Activated CD8-positive, alpha-beta memory T cell treated with anti-CD3 and anti-CD28 coated beads for 36 hours (primary cell): ENCODE results near the gene DRAP1. TPM values are rescaled to one million over a fixed set of nuclear protein-coding genes. Genes with fewer than 3 reads are reported as not detected.

Experiments used
- CTCF ChIA-PET: fragments of 350-600 bp; sonication (Branson Sonifier 250); formaldehyde crosslinking; loops from one replicate; lab custom pipeline; 2021; ENCODE audit warnings: antibody characterized with exemption; lab: Charles Lee
- POLR2A ChIA-PET: fragments of 350-600 bp; sonication (Branson Sonifier 250); formaldehyde crosslinking; loops from one replicate; lab custom pipeline; 2021; ENCODE audit warnings: antibody characterized with exemption; lab: Charles Lee
- total RNA-seq, 2 experiments: library from RNA; stranded (reverse); gene quantifications; one replicate each; pipeline ENCODE4 v1.2.3, GENCODE V29; 2021

Gene DRAP1
- total RNA-seq, 2 experiments from 2014 or later, result 99.6 to 102 TPM

DNA sequence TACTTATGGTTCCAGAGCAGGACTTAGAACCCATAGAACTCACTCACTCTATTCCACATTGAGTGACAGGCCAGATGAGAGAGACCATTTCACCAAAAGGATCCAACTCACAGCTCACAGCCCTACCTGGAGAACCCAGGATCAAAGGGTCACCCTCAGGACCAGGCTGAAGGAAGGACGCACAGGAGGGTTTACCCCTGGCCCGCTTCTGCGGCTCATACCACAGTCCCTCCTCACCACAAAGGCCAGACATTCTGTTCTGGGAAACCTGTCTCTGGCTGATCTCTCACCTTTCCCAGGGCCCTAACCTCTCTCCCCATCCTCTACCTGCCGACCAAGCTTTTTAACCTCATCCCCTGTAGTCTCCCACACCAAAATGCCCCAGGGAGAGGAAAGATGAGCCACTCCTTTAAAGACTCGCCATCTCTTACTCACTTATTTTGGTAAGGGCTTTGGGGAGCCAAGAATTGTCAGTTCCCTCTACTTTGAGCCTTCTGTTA, 23.7 kb upstream of the DRAP1 start:
- CTCF ChIA-PET, result interaction anchor here (1.0 to 8.1 kb wide), 2 partner anchors 8 to 91 kb away, joined by 3 to 95 read pairs; partner anchors contain the start of genes CCDC85B and FIBP
- POLR2A ChIA-PET, result no interaction called here

- POLR2A ChIA-PET, result no interaction called here
- CTCF ChIA-PET, result interaction anchor here (1.0 to 8.1 kb wide), 3 partner anchors 9 to 93 kb away, joined by 3 to 95 read pairs (median 3); partner anchors contain the start of genes CCDC85B and FIBP
Observed at GRCh38 chr11:65896034-65896999, 22.9 kb upstream of the DRAP1 start.

DNA sequence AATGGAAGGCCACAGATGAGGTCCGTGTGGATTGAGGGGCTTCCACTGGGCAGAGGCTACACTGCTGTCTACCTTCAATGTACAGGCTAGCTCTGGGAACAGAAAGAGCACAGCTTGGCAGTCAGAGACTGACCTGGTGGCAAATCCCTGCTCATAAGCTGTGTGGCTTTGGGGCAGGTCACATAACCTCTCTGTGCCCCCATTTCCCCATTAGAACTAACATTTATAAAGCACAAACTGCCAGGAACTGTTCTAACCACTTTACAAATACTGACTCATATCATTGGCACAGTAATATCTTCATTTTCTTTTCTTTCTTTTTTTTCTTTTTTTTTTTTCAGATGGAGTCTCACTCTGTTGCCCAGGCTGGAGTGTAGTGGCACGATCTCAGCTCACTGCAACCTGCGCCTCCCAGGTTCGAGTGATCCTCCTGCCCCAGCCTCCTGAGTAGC, 22.2 kb upstream of the DRAP1 start:
- CTCF ChIA-PET, result interaction anchor here (1.0 to 8.1 kb wide), 3 partner anchors 9 to 92 kb away, joined by 3 to 95 read pairs (median 7); partner anchors contain the start of genes CCDC85B, FIBP and MUS81
- POLR2A ChIA-PET, result no interaction called here

DNA sequence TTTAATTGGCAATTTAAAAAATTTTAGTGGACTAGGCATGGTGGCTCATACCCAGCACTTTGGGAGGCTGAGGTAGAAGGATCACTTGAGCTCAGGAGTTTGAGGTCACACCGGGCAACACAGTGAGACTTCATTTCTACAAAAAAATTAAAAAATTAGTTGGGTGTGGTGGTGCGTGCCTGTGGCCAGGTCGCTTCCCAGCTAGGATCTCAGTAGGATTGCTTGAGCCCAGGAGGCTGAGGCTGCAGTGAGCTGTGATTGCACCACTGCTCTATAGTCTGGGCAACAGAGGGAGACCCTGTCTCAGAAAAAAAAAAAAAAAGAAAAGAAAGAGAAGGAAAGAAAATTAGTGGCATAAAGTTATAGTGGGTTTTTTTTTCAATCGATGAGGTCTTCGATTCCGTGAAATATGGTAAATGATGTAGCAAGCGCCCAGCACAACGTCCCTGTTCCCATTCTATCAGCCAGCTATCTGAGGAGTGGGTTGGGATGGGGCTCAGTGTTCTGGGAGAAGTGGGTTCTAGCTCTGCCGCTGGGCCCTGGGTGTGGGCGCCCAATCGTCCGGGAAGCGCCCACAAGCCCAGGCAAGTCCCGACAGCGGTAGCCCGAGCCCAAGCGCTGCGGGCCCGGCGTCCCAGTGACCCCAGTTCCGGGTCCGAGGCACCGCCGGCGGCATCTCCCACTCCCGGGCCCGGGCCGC, 20.4 kb upstream of the DRAP1 start:
- POLR2A ChIA-PET, result interaction anchor here (0.6 to 5.4 kb wide), 5 partner anchors 9 to 1347 kb away, joined by 3 to 67 read pairs (median 5); partner anchors contain the start of genes CCDC85B and FIBP
- CTCF ChIA-PET, result interaction anchor here (0.5 to 8.1 kb wide), 9 partner anchors 11 to 474 kb away, joined by 3 to 95 read pairs (median 3); partner anchors contain the start of genes CCDC85B, FIBP, MUS81 and OVOL1

GRCh38 chr11:65899356-65900124, 19.7 kb upstream of the DRAP1 start:
- CTCF ChIA-PET, result interaction anchor here (0.5 to 8.1 kb wide), 4 partner anchors 12 to 475 kb away, joined by 3 to 95 read pairs (median 6); partner anchors contain the start of genes CCDC85B and FIBP
- POLR2A ChIA-PET, result interaction anchor here (1.5 to 5.4 kb wide), 2 partner anchors 9 to 18 kb away, joined by 11 to 67 read pairs; partner anchors contain the start of genes CCDC85B and FIBP

- CTCF ChIA-PET, result interaction anchor here (1.0 to 8.1 kb wide), 5 partner anchors 13 to 120 kb away, joined by 3 to 95 read pairs (median 4); partner anchors contain the start of genes C11orf68, CCDC85B and FIBP
- POLR2A ChIA-PET, result interaction anchor here (0.9 to 5.4 kb wide), 7 partner anchors 10 to 102 kb away, joined by 3 to 67 read pairs (median 4); partner anchors contain the start of genes BANF1, CCDC85B, CFL1 and FIBP
Observed at GRCh38 chr11:65900125-65900898, 18.9 kb upstream of the DRAP1 start, which contains the start of gene FOSL1. Gene FOSL1, minus strand, starts transcription at chr11:65900388. Its CDS starts 49 bp downstream, at chr11:65900339.

- ChIA-PET POLR2A (interaction anchor here (0.9 to 5.4 kb wide), 8 partner anchors 11 to 102 kb away, joined by 3 to 67 read pairs (median 4); partner anchors contain the start of genes BANF1, CCDC85B, CFL1 and FIBP), CTCF (interaction anchor here (1.0 to 8.1 kb wide), 6 partner anchors 10 to 121 kb away, joined by 3 to 95 read pairs (median 4); partner anchors contain the start of genes C11orf68, CCDC85B and FIBP)
Observed at GRCh38 chr11:65900899-65901180, 18.4 kb upstream of the DRAP1 start.

DNA sequence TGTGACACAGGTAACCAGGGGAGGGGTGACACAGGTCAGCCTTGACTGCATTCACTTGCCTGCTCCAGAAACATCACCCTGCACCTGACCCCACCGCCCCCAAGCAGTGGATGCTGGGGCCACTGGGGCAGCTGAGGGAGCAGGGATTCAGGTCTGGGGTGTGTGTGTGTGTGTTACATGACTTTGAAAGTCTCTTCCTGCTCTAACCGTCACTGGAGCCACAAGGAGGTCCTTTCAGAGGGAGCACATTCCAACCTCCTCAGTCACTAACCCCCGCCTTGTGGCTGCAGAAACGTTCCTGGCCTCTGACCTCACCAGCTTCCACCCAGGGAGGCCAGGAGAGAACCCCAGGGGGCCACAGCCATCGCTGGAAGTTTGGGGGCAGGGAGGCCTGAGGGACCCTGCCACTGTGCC, 16.2 kb upstream of the DRAP1 start:
- ChIA-PET CTCF (interaction anchor here (0.9 to 8.1 kb wide), 2 partner anchors 15 kb away, joined by 3 to 95 read pairs; partner anchors contain the start of genes CCDC85B and FIBP), POLR2A (no interaction called here)

DNA sequence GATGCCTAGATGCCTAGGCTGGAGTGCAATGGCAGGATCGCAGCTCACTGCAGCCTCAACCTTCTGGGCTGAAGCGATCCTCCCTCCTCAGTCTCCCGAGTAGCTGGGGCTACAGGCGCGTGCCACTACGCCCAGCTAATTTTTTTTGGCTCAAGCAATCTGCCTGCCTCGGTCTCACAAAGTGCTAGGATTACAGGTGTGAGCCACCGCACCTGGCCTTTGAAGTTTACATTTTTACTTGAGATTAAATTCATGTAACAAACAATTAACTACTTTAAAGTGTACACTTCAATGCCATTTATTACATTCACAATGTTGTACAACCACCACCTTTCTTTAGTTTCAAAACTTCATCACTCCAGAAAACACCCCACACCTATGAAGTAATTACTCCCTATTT, 15.5 kb upstream of the DRAP1 start:
- ChIA-PET POLR2A (no interaction called here), CTCF (interaction anchor here (0.9 kb wide), 1 partner anchor 15 kb away, joined by 3 read pairs; the partner anchor contains the start of gene FIBP)

DNA sequence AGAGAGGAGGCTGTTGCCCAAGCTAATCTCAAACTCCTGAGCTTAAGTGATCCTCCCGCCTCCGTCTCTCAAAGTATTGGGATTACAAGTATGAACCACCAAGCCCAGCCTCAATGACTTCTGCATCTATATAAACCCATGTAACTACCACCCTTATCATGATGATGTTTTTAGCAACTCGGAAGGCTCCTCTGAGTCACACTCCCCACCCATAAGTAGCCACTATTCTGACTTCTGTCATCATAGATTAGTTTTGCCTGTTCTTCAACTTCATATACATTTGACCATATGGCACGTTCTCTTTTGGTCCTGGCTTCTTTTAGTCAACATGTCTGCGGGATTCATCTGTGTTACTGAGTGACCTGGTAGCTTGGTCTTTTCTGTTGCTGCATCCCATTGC, 12.6 kb upstream of the DRAP1 start:
- POLR2A ChIA-PET, result no interaction called here
- CTCF ChIA-PET, result interaction anchor here (0.9 kb wide), 1 partner anchor 18 kb away, joined by 3 read pairs; the partner anchor contains the start of gene FIBP

GRCh38 chr11:65907878-65908277, 11.3 kb upstream of the DRAP1 start:
- CTCF ChIA-PET, result no interaction called here
- POLR2A ChIA-PET, result no interaction called here

DNA sequence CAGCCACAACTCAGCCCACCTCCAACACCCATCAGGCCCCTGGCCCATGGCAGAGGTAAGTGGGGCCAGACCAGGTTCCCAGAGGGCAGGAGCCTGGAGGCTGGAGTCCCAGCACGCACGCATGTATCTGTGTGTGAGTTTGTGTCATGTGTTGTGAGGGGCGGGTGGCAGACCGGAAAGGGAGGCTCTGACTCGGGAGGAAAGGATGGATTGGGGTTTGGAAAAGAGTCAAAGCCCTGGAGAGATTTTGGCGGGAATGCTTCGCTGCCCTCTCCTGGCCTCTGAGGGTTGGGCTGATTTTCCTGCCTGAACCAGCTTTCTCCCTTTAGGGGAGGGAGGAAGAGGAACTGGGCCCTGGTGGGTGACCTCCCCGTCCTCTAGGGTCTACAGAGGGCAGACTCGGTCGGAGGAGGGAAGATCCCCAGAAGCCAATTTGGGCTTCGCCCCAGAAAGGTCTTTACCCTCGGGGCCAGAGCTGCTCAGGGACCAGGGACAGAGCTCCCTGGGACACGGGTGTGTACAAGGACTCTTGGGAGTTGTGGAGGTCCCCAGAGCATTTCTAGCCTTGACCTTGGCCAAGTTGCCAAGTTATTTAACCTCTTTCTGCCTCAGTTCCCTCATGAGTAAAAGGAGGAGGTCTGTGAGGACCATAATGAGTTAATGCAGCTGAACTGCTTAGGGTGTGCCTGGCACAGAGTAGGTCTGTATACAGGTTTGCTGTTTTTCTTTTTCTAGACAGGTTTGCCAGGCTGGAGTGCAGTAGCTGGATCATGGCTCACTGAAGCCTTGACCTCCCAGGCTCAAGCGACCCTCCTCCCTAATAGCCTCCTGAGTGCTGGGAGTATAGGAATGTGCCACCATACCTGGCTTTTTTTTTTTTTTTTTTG, 7.3 kb upstream of the DRAP1 start:
- POLR2A ChIA-PET, result interaction anchor here (1.1 kb wide), 1 partner anchor 11 kb away, joined by 4 read pairs; the partner anchor contains the start of gene FOSL1
- CTCF ChIA-PET, result interaction anchor here (0.7 to 1.9 kb wide), 3 partner anchors 10 to 34 kb away, joined by 3 to 6 read pairs (median 6); no protein-coding TSS in a partner anchor

DNA sequence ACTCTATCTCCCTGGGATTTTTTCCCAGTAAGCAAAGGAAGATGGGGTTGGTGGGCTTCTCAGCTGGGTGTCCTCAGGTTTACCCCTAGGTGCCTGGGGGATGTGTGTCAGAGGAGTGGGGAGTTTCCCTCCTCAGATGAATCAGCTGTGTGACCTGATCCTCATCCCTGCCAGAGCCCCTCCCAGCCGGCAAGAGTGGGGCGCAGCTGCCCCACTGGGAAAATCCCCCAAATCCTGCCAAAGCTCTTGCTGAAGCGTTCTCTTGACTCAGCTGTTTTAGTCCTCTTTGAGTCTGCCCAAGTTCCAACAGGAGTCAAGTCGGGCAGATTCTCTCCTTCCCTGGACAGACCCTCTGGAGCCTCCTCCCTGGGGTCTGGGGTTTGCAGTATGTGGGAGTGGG, 6.4 kb upstream of the DRAP1 start:
- ChIA-PET CTCF (interaction anchor here (1.9 kb wide), 1 partner anchor 28 kb away, joined by 6 read pairs; no protein-coding TSS in a partner anchor), POLR2A (interaction anchor here (1.1 kb wide), 1 partner anchor 12 kb away, joined by 4 read pairs; the partner anchor contains the start of gene FOSL1)

GRCh38 chr11:65915101-65915820, 4.0 kb upstream of the DRAP1 start:
- POLR2A ChIA-PET, result no interaction called here

DNA sequence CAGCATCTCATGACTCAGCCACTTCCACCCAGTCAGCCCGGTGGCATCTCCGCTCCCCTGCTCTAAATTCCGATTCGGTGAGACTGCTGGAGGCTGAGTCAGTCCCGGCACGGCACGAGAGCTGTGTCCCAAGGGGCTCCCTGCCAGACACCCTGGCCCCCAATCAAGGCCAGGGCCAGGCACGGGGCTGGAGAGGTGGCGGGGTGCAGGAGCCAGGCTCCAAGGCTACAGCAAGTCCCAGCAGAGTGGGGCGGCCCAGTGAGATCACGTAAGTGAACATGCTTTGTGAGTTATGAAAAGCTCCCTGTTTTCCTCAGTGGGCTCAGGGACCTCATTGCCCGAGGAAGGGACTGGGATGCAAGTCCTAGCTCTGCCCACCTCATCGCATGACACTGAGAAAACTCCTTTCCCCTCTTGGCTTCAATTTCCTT, 3.4 kb upstream of the DRAP1 start:
- CTCF ChIA-PET, result no interaction called here
- POLR2A ChIA-PET, result no interaction called here

More at GRCh38 chr11:65915101-65915820, 4.0 kb upstream of the DRAP1 start:
- CTCF ChIA-PET, result interaction anchor here (0.9 kb wide), 1 partner anchor 27 kb away, joined by 6 read pairs; the partner anchor contains the start of gene FIBP
